OCI-LY7 (cell line): Measurements from ENCODE around the gene TAF6.

Experiments used
- CTCF ChIP-seq: fragments of 200-600 bp; sonication (generic); conservative IDR thresholded peaks from 2 replicates; pipeline ENCODE4 v1.5.1; 2014; ENCODE audit warnings: mild to moderate bottlenecking, antibody characterized with exemption, low read length, moderate library complexity, mixed read lengths
- EZH2phosphoT487 ChIP-seq: fragments of 200-600 bp; sonication (generic); IDR thresholded peaks from 2 replicates; pipeline ENCODE4 v1.6.1; 2018; ENCODE audit warnings: low read depth, borderline replicate concordance, mild to moderate bottlenecking, mixed run types, antibody characterized with exemption, low read length, moderate library complexity, mixed read lengths

GRCh38 chr7:100158229-100159098, 39.3 kb upstream of the TAF6 start, which contains the start of gene TRAPPC14:
- TF ChIP-seq CTCF: no peak
- TF ChIP-seq EZH2phosphoT487: no peak
